ENCODE data around the gene PRMT7.

Gene PRMT7

GRCh38 chr16:68396481-68396880 lies 85.7 kb downstream of the PRMT7 start:
- TF ChIP-seq, protein P1, sequence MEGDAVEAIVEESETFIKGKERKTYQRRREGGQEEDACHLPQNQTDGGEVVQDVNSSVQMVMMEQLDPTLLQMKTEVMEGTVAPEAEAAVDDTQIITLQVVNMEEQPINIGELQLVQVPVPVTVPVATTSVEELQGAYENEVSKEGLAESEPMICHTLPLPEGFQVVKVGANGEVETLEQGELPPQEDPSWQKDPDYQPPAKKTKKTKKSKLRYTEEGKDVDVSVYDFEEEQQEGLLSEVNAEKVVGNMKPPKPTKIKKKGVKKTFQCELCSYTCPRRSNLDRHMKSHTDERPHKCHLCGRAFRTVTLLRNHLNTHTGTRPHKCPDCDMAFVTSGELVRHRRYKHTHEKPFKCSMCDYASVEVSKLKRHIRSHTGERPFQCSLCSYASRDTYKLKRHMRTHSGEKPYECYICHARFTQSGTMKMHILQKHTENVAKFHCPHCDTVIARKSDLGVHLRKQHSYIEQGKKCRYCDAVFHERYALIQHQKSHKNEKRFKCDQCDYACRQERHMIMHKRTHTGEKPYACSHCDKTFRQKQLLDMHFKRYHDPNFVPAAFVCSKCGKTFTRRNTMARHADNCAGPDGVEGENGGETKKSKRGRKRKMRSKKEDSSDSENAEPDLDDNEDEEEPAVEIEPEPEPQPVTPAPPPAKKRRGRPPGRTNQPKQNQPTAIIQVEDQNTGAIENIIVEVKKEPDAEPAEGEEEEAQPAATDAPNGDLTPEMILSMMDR (IDR thresholded peaks at IDR 0.05) = peak; percentile 58
- no peak overlapping the region for H3K27ac Mint-ChIP-seq
- no peaks in the 10 kb centered on the region for H3K9me3 Mint-ChIP-seq
- DNase-seq = peak; percentile 41
- no peaks in the 10 kb centered on the region for H3K36me3 Mint-ChIP-seq (ENCODE audit: low read depth)
- H3K4me1 Mint-ChIP-seq = peaks cover 29% of the 10 kb centered on the region
- H3K4me3 Mint-ChIP-seq = no peak overlapping the region
- H3K27me3 Mint-ChIP-seq (ENCODE audit: low read depth, poor library complexity) = peaks cover 5% of the 10 kb centered on the region

GRCh38 chr16:68397710-68398201 lies 86.9 kb downstream of the PRMT7 start:
- H3K4me1 Mint-ChIP-seq = peaks cover 36% of the 10 kb centered on the region
- DNase-seq = no peak
- H3K27me3 Mint-ChIP-seq (ENCODE audit: low read depth, poor library complexity) = peaks cover 5% of the 10 kb centered on the region

GRCh38 chr16:68399456-68399855 lies 88.6 kb downstream of the PRMT7 start:
- no peak for DNase-seq
- no peak overlapping the region for H3K4me3 Mint-ChIP-seq
- H3K27ac Mint-ChIP-seq = no peak overlapping the region
- TF ChIP-seq, protein P1 (IDR thresholded peaks at IDR 0.05) = no peak
- H3K36me3 Mint-ChIP-seq (ENCODE audit: low read depth) = no peaks in the 10 kb centered on the region
- no peaks in the 10 kb centered on the region for H3K27me3 Mint-ChIP-seq (ENCODE audit: low read depth, poor library complexity)
- peaks cover 36% of the 10 kb centered on the region for H3K4me1 Mint-ChIP-seq
- H3K9me3 Mint-ChIP-seq = no peaks in the 10 kb centered on the region

More at GRCh38 chr16:68397710-68398201, 86.9 kb downstream of the PRMT7 start:
- TF ChIP-seq, protein P1 (IDR thresholded peaks at IDR 0.05) = no peak
- Mint-ChIP-seq H3K27ac (no peak overlapping the region), H3K4me3 (no peak overlapping the region), H3K36me3 (ENCODE audit: low read depth) (no peaks in the 10 kb centered on the region), H3K9me3 (no peaks in the 10 kb centered on the region)

GRCh38 chr16:68400083-68400923 lies 89.5 kb downstream of the PRMT7 start:
- Mint-ChIP-seq H3K27me3 (ENCODE audit: low read depth, poor library complexity) (no peaks in the 10 kb centered on the region), H3K9me3 (no peaks in the 10 kb centered on the region), H3K27ac (no peak overlapping the region), H3K4me3 (no peak overlapping the region), H3K36me3 (ENCODE audit: low read depth) (no peaks in the 10 kb centered on the region), H3K4me1 (peaks cover 29% of the 10 kb centered on the region)
- TF ChIP-seq, protein P1 (IDR thresholded peaks at IDR 0.05) = no peak
- DNase-seq = no peak

DNA sequence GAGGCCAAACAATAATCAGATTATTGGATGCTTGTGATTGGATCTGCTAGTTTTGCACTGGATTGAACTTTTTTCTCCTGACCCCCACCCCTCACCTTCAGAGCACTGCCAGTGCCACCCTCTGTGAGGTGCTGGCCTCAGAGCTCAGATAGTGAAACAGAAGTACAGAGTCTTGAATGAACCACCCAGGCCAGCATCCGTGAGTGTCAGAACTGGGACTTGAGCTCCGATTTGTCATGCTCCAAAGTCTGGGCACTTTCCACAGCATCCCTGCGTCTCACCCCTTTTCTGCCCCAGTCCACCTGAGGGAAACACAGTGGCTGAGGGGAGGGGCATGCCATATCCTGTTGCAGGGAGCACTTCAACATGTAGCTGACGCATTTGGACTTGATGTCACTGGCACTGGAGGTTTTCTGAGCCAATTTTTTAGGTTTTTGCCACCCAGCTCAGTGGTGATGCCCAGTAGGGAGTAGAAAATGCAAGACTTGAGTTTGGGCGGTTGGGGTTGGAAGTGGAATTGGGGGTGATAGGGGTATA lies 90.2 kb downstream of the PRMT7 start:
- H3K36me3 Mint-ChIP-seq (ENCODE audit: low read depth) = no peaks in the 10 kb centered on the region
- H3K9me3 Mint-ChIP-seq = no peaks in the 10 kb centered on the region
- H3K4me3 Mint-ChIP-seq = no peak overlapping the region
- no peak overlapping the region for H3K27ac Mint-ChIP-seq
- no peak for DNase-seq
- TF ChIP-seq, protein P1 (IDR thresholded peaks at IDR 0.05) = no peak
- no peaks in the 10 kb centered on the region for H3K27me3 Mint-ChIP-seq (ENCODE audit: low read depth, poor library complexity)
- peaks cover 22% of the 10 kb centered on the region for H3K4me1 Mint-ChIP-seq

All from nephron progenitor cell (in vitro differentiated cells).